GM13976 (cell line): ENCODE data around the gene ADAMTSL5.
A peak's percentile ranks its signal among the peaks of the same experiment; 100 is the strongest.

Source experiments
- DNase-seq: peaks from one replicate; pipeline ENCODE4 v3.0.0; 2012; ENCODE audit warnings: low spot score
- CTCF ChIP-seq: IDR thresholded peaks from 2 replicates; pipeline ENCODE4 v1.5.1; 2012; ENCODE audit warnings: borderline replicate concordance, mild to moderate bottlenecking; ENCODE audit not compliant: insufficient read depth; ENCODE audit errors: extremely low read depth, missing control alignments, control extremely low read depth
- in situ Hi-C: fragments of 300-500 bp; cut with MboI; formaldehyde crosslinking; loops from one replicate; pipeline ENCODE4 v1.12.0; 2022; ENCODE audit warnings: low sequenced_read_pairs, mixed read lengths, inconsistent platforms; ENCODE audit not compliant: unreplicated experiment

Gene ADAMTSL5

GRCh38 chr19:1510807-1511206 is 2.0 kb downstream of the ADAMTSL5 start:
- TF ChIP-seq CTCF = no peak
- DNase-seq = no peak
- in situ Hi-C loops = no loop called here

- no peak for DNase-seq
- TF ChIP-seq CTCF = no peak
- in situ Hi-C loops = no loop called here
These were observed 2.4 kb downstream of the ADAMTSL5 start for GRCh38 chr19:1510442-1510806.

- no peak for TF ChIP-seq CTCF
- DNase-seq = no peak
- in situ Hi-C loops = no loop called here
These were observed 3.0 kb downstream of the ADAMTSL5 start for GRCh38 chr19:1509602-1510441.

- no peak for DNase-seq
- in situ Hi-C loops = no loop called here
- TF ChIP-seq CTCF = no peak
These were observed 4.3 kb downstream of the ADAMTSL5 start for GRCh38 chr19:1508507-1508856.

- in situ Hi-C loops = no loop called here
- peak; percentile 97 for DNase-seq
- TF ChIP-seq CTCF = no peak
These were observed 4.9 kb downstream of the ADAMTSL5 start for GRCh38 chr19:1507763-1508506.

- in situ Hi-C loops = no loop called here
- DNase-seq = no peak
- no peak for TF ChIP-seq CTCF
These were observed 5.6 kb downstream of the ADAMTSL5 start for GRCh38 chr19:1507192-1507660.
